Suppressor macrophage treated with lipopolysaccharide for 1 hour (primary cell): ENCODE measurements around the gene FAM219A.
A peak's percentile ranks its signal among the peaks of the same experiment; 100 is the strongest.
"Not testable (repeated sequence)": the region's sequence is repeated elsewhere in the genome, so short reads cannot be mapped to it uniquely, and the experiment has no call there.

Experiments
- DNase-seq, 3 donors: peaks; one replicate each; pipeline ENCODE4 v3.0.0-alpha.2; 2020 to 2022

The FAM219A gene

GRCh38 chr9:34482746-34483145, 24.4 kb upstream of the FAM219A start:
- DNase-seq, result not testable (repeated sequence)

GRCh38 chr9:34481620-34482019, 23.2 kb upstream of the FAM219A start:
- DNase-seq, result not testable (repeated sequence)

GRCh38 chr9:34479431-34479866, 21.1 kb upstream of the FAM219A start:
- DNase-seq, result no peak

GRCh38 chr9:34477541-34477940, 19.2 kb upstream of the FAM219A start:
- DNase-seq, result peak; percentile 18 to 55 (median 52)

GRCh38 chr9:34475097-34475496, 16.7 kb upstream of the FAM219A start:
- DNase-seq, result no peak

GRCh38 chr9:34465468-34465867, 7.1 kb upstream of the FAM219A start:
- DNase-seq, result no peak

- no peak for DNase-seq
Measured at GRCh38 chr9:34464571-34464970, 6.2 kb upstream of the FAM219A start.

- DNase-seq, result no peak
Measured at GRCh38 chr9:34463901-34464232, 5.5 kb upstream of the FAM219A start.

- DNase-seq, result peak; percentile 32 to 58 (median 33)
Measured at GRCh38 chr9:34463098-34463900, 4.9 kb upstream of the FAM219A start.

GRCh38 chr9:34459941-34460340, 1.6 kb upstream of the FAM219A start:
- DNase-seq, result peak in 1 of 3 donors; percentile 19

GRCh38 chr9:34459356-34459755, 986 bp upstream of the FAM219A start:
- DNase-seq, result no peak

- no peak for DNase-seq
Measured at GRCh38 chr9:34458959-34459340, 580 bp upstream of the FAM219A start.

- peak in 1 of 3 donors; percentile 29 for DNase-seq
Measured at GRCh38 chr9:34457266-34458012, 931 bp downstream of the FAM219A start.

- no peak for DNase-seq
Measured at GRCh38 chr9:34456746-34457145, 1.6 kb downstream of the FAM219A start.

GRCh38 chr9:34456151-34456550, 2.2 kb downstream of the FAM219A start:
- no peak for DNase-seq

GRCh38 chr9:34454571-34455065, 3.8 kb downstream of the FAM219A start:
- peak; percentile 64 to 86 (median 73) for DNase-seq

GRCh38 chr9:34452568-34452967, 5.8 kb downstream of the FAM219A start:
- DNase-seq, result no peak

GRCh38 chr9:34451545-34451944, 6.8 kb downstream of the FAM219A start:
- DNase-seq, result peak in 1 of 3 donors; percentile 15

GRCh38 chr9:34451135-34451534, 7.2 kb downstream of the FAM219A start:
- no peak for DNase-seq

- no peak for DNase-seq
Measured at GRCh38 chr9:34450644-34451043, 7.7 kb downstream of the FAM219A start.

- no peak for DNase-seq
Measured at GRCh38 chr9:34446951-34447350, 11.4 kb downstream of the FAM219A start.

- DNase-seq, result no peak
Measured at GRCh38 chr9:34446468-34446891, 11.9 kb downstream of the FAM219A start.

GRCh38 chr9:34443976-34444375, 14.4 kb downstream of the FAM219A start:
- DNase-seq, result peak in 1 of 3 donors; percentile 11

- no peak for DNase-seq
Measured at GRCh38 chr9:34443533-34443932, 14.8 kb downstream of the FAM219A start.
